ENCODE data around the gene SLC15A3. TPM values are rescaled to one million over a fixed set of nuclear protein-coding genes. Genes with fewer than 3 reads are reported as not detected.

The SLC15A3 gene
- 4.8 and 6.2 TPM in 2 replicates for total RNA-seq
- long read RNA-seq, partial matches to known transcripts = 0 of 1 reads
- long read RNA-seq, other reads (novel, unspliced or antisense) = 0 of 1 reads

DNA sequence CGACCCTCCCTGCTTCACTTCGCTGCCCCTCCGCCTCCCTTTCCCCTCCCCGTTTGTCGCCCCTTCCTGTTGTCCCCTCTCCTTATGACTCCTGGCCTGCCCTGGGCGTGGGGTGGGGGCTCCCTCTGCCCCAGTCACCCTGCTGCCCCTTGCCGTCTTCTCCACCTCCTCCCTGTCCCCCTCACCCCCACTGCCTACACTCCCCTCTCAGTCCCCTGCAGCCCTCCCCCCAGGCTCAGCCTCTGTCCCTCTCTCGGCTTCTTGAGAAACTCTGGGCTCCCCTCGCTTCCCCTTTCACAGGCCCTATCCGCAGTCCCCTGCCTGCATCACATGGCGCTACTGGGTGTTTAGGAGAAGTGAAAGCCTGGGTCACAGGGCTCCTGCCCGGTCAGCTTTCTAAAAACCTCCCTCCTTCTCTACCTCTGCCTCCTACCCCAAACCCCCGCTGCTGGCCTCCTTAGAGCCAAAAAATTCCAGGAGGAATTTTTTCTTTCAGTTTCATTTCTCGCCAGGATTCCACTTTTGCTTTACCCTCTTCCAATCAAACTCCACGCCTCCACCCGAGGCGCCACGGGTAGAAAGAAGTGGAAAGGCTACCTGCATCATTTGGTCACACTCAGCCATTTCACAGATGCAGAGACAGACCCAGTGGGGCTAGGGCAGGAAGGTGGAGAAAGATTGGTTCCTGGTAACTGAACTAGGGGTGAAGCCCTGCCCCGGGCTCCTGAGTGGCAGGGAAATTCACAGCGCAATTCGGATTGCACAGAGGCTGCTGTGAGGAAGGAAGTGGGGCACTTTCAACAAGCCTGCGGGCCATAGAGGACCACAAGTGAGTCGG lies at the start of gene SLC15A3:
TSS of gene SLC15A3 (minus strand) at position 273 of the 838 bp plus-strand sequence. CDS start 625 bp downstream, outside the sequence.
- Mint-ChIP-seq H3K4me3 (ENCODE audit: low read depth) (no peak within 1 kb of the TSS), H3K4me1 (ENCODE audit: low read depth) (peaks cover 16% of the 10 kb centered on the region), H3K36me3 (ENCODE audit: insufficient read depth) (no peaks in the 10 kb centered on the region), H3K27me3 (peaks cover 62% of the 10 kb centered on the region), H3K9me3 (ENCODE audit: low read depth) (no peaks in the 10 kb centered on the region), H3K27ac (peak within 1 kb of the TSS; percentile 73)
- DNase-seq (ENCODE audit: low spot score, unreplicated experiment) = no peak
- TF ChIP-seq, protein P1, sequence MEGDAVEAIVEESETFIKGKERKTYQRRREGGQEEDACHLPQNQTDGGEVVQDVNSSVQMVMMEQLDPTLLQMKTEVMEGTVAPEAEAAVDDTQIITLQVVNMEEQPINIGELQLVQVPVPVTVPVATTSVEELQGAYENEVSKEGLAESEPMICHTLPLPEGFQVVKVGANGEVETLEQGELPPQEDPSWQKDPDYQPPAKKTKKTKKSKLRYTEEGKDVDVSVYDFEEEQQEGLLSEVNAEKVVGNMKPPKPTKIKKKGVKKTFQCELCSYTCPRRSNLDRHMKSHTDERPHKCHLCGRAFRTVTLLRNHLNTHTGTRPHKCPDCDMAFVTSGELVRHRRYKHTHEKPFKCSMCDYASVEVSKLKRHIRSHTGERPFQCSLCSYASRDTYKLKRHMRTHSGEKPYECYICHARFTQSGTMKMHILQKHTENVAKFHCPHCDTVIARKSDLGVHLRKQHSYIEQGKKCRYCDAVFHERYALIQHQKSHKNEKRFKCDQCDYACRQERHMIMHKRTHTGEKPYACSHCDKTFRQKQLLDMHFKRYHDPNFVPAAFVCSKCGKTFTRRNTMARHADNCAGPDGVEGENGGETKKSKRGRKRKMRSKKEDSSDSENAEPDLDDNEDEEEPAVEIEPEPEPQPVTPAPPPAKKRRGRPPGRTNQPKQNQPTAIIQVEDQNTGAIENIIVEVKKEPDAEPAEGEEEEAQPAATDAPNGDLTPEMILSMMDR (IDR thresholded peaks at IDR 0.05; ENCODE audit: unreplicated experiment) = no peak

DNA sequence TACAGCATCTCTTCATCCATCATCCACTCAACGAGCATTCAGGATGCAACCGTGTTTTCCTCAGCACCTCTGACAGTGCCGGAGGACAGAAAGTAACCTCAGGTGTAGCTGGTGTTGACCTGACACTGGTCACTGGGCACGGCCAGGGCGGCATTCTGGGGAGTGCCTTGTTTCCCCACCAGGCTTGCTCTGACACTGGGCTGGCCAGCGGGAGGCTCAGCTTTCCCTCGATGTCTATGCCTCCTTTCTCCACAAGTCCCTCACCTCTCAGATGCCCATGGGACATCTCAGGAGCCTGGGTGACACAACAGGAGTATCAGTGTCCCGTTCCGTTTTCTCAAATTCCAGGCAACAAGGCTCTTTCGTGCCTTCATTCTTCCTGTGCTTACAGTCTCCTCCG lies 48.5 kb upstream of the SLC15A3 start:
- TF ChIP-seq, protein P1 (IDR thresholded peaks at IDR 0.05; ENCODE audit: unreplicated experiment) = no peak
- Mint-ChIP-seq H3K36me3 (ENCODE audit: insufficient read depth) (no peaks in the 10 kb centered on the region), H3K27me3 (peaks cover 24% of the 10 kb centered on the region), H3K4me3 (ENCODE audit: low read depth) (no peak overlapping the region), H3K4me1 (ENCODE audit: low read depth) (no peaks in the 10 kb centered on the region), H3K27ac (no peak overlapping the region), H3K9me3 (ENCODE audit: low read depth) (no peaks in the 10 kb centered on the region)
- DNase-seq (ENCODE audit: low spot score, unreplicated experiment) = no peak

DNA sequence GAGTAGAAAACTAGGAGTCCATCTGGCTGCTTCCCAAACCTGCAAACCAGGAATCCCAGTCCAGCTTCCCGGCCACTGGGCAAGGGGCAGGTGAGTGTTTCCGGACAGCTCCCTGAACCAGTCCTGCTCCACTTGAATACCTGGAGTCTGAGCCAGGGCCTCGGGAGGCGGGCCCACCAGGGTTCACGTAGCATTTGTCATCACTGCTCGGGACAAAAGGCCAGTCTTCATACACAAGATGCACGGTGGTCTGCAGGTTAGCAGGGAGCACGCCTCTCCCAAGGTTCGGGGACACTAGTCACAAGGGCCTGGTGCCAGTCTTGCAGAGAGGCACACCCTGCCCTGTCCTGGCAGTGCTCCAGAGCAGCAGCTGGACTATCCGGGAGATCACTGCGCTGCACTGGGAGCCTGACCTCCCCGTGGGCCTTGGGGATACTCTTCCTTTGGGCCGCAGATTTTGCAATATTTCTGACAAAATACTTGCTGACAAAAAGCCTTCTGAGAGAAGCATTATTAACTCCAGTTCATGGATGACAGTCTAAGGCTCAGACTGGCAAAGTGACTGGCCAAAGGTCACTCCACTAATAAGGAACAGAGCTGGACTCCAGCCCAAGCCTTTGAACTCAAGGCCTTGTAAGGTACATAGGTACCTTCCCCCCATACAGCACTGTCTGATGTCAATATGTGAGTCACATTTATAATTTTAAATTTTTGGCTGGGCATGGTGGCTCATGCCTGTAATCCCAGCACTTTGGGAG lies 44.6 kb upstream of the SLC15A3 start:
- DNase-seq (ENCODE audit: low spot score, unreplicated experiment) = no peak
- H3K9me3 Mint-ChIP-seq (ENCODE audit: low read depth) = no peaks in the 10 kb centered on the region
- no peaks in the 10 kb centered on the region for H3K36me3 Mint-ChIP-seq (ENCODE audit: insufficient read depth)
- H3K27me3 Mint-ChIP-seq = peaks cover 8% of the 10 kb centered on the region
- TF ChIP-seq, protein P1 (IDR thresholded peaks at IDR 0.05; ENCODE audit: unreplicated experiment) = no peak
- peaks cover 20% of the 10 kb centered on the region for H3K4me1 Mint-ChIP-seq (ENCODE audit: low read depth)
- no peak overlapping the region for H3K27ac Mint-ChIP-seq
- no peak overlapping the region for H3K4me3 Mint-ChIP-seq (ENCODE audit: low read depth)

DNA sequence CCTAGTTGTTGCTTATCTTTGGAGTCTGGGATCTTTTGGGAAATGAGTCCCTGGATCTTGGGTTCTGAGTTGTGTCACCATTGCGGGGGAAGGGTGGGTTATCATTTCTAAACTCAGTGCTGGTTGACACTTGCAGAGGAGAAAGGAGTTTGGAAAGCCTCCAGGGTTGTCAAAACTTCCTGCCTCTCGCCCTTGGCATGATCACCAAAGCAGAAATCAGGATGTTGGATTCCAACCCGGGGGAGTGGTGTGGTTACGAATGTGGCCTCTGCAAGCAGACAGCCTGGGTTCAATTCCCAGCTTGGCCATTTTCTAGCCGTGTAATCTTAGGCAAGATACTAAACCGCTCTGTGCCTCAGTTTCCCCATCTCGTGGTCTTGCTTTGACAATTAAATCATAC lies 43.8 kb upstream of the SLC15A3 start:
- Mint-ChIP-seq H3K4me3 (ENCODE audit: low read depth) (no peak overlapping the region), H3K27ac (no peak overlapping the region), H3K4me1 (ENCODE audit: low read depth) (peaks cover 20% of the 10 kb centered on the region), H3K27me3 (peaks cover 7% of the 10 kb centered on the region), H3K36me3 (ENCODE audit: insufficient read depth) (no peaks in the 10 kb centered on the region), H3K9me3 (ENCODE audit: low read depth) (no peaks in the 10 kb centered on the region)
- DNase-seq (ENCODE audit: low spot score, unreplicated experiment) = no peak
- TF ChIP-seq, protein P1 (IDR thresholded peaks at IDR 0.05; ENCODE audit: unreplicated experiment) = no peak

DNA sequence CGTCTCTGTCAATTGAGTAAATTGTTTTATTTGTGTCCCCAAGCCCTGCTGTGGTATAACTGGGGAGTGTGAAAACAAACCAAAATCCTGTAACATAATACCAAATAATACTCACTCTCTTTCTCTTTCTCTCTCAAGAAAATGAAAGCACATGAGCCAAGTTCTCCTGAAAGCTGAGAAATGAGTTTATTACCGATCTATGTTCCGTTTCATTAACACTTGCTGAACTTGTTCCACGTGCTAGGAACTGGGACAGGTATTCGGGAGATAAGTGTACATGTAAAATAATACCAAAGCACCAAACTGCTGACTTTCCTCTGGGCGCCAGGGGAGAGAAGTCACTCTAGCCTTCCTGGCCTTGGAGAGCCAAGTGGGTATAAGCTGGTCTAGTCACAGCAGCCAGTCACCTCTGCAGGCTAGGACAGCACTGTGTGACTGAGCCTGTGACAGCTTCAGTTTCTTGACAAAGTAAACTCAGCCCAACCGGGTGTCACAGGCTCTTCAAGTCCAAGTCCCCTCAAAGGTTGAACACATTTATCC lies 42.6 kb upstream of the SLC15A3 start:
- Mint-ChIP-seq H3K36me3 (ENCODE audit: insufficient read depth) (no peaks in the 10 kb centered on the region), H3K27ac (no peak overlapping the region), H3K9me3 (ENCODE audit: low read depth) (no peaks in the 10 kb centered on the region), H3K27me3 (no peaks in the 10 kb centered on the region), H3K4me3 (ENCODE audit: low read depth) (no peak overlapping the region), H3K4me1 (ENCODE audit: low read depth) (peaks cover 20% of the 10 kb centered on the region)
- no peak for DNase-seq (ENCODE audit: low spot score, unreplicated experiment)
- TF ChIP-seq, protein P1 (IDR thresholded peaks at IDR 0.05; ENCODE audit: unreplicated experiment) = no peak
